Measurements from ENCODE around the gene OR2T8.
"Not testable (repeated sequence)": the region's sequence is repeated elsewhere in the genome, so short reads cannot be mapped to it uniquely, and the experiment has no call there.

OR2T8 gene, protein sequence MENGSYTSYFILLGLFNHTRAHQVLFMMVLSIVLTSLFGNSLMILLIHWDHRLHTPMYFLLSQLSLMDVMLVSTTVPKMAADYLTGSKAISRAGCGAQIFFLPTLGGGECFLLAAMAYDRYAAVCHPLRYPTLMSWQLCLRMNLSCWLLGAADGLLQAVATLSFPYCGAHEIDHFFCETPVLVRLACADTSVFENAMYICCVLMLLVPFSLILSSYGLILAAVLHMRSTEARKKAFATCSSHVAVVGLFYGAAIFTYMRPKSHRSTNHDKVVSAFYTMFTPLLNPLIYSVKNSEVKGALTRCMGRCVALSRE

DNA sequence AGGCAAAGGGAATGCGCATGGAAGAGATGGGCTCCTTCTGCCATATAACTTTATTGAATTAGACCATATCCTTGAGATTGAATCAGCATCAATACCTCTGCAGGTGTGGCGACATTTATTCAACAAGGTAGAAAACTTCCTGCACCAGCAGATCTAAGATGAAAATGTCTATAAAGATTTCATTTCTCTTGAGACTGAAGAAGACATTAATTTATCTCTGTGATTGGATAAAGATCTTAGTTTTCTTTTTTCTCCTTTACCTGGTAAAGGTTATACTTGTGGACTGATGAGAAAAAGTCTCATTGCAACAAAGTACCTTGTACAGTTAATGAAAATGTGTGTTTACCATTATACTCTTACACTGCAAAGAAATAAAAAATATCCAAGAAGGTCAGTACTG lies at the start of gene OR2T8:
TSS of gene OR2T8 (plus strand) at position 301 of the 400 bp plus-strand sequence. CDS start 766 bp downstream, outside the sequence.
- DNase-seq = no peak

DNA sequence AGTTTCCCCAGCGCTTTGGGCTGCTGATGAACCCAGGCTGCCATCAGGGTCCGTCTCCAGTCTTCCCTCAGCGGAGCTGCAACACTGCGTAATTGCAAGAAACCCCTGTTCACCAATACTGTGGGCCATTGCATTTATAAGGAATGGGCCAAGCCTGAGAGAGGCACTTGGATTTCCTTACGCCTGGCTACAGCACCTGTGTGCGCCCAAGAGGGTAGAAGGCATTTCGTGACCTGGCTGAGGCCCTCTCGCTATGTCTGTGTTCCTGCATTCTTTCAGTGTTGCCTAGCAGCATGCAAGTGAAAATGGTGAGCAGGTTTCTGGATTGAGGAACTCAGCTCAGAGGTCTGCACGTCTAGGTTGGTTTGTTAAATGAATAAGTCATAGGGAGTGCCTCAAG lies 36.7 kb upstream of the OR2T8 start:
- DNase-seq = no peak

DNA sequence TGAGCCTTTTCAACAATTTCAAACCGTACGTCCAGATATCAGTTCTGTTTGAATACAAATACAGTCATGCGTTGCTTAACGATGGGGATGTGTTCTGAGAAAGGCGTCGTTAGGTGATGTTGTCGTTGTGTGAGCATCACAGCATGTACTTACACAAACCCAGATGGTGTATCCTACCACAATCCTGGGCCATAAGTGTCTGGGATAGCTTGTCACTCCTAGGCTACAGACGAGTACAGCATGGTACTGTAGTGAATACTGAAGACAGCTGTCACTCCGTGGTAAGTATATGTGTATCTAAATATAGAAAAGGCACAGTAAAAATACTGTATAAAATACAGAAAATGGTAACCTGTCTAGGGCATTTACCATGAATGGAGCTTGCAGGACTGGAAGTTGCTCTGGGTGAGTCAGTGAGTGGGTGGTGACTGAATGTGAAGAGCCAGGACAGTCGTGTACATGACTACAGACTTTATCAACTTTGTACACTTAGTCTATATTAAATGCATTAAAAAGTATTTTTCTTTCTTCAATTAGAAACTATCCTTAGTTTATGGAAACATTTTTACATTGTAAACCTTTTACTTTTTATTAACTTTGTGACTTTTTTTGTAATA lies 35.1 kb upstream of the OR2T8 start:
- DNase-seq = no peak

DNA sequence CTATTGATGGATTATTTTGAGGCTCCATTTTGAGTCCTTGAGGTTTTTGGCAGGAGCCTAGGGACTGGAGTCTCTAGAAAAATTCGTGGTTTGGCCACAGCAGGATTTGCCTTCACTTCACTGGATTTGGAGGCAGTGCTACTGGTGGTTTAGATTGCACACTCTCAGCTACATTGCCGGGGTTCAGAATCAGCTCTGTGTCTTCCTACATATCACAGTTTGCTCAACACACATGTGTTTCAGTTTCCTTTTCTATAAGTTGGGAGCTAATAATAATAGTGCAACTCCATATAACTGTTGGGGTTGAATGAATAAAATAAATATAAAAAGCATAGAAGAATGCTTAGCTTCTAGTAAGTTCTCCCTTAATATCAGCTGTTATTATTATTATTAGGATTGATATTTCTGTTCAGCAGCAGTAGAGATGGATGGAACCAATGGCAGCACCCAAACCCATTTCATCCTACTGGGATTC lies 24.9 kb upstream of the OR2T8 start, which contains the start of gene OR2W3:
TSS of gene OR2W3 (plus strand) at position 425 of the 475 bp plus-strand sequence. CDS start at position 425, 0 bp downstream.
- no peak for DNase-seq

DNA sequence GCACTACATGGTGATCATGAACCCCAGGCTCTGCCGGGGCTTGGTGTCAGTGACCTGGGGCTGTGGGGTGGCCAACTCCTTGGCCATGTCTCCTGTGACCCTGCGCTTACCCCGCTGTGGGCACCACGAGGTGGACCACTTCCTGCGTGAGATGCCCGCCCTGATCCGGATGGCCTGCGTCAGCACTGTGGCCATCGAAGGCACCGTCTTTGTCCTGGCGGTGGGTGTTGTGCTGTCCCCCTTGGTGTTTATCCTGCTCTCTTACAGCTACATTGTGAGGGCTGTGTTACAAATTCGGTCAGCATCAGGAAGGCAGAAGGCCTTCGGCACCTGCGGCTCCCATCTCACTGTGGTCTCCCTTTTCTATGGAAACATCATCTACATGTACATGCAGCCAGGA lies 24.1 kb upstream of the OR2T8 start:
- no peak for DNase-seq

DNA sequence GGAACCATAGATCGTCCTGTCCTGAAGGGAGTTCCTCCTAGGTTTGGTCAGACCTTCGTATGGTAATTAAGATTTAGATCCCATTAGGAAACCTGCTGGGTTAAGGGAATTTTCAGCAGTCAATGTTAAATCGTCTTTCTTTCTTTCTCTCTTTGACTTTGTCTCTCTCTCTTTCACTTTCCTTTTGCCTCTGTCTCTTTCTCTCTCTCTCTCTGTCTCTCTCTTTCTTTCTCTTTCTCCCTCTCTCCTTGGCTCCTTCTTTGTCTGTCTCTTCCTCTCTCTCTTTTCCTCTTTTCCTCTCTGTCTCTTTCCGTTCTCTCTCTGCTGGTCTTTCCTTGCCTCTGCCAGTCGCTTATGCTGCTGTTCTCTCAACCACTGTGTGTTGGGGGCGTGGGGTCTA lies 15.9 kb upstream of the OR2T8 start:
- DNase-seq = no peak

DNA sequence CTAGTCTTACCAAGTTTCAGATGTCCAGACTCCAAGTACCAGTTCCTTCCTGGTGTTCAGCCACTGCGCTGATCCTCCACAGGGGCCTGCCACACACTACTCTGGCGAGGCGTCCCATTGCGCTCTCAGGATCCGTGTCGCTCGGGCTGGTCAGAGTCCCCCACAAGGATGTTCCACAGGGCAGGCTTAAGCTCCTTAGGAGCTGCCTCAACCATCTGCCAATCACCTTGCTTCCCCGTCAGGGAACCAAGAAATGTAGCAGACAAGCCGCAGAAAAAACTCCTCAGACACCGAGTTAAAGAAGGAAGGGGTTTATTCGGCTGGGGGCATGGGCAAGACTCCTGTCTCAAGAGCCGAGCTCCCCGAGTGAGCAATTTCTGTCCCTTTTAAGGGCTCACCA lies 14.9 kb upstream of the OR2T8 start:
- DNase-seq = no peak

DNA sequence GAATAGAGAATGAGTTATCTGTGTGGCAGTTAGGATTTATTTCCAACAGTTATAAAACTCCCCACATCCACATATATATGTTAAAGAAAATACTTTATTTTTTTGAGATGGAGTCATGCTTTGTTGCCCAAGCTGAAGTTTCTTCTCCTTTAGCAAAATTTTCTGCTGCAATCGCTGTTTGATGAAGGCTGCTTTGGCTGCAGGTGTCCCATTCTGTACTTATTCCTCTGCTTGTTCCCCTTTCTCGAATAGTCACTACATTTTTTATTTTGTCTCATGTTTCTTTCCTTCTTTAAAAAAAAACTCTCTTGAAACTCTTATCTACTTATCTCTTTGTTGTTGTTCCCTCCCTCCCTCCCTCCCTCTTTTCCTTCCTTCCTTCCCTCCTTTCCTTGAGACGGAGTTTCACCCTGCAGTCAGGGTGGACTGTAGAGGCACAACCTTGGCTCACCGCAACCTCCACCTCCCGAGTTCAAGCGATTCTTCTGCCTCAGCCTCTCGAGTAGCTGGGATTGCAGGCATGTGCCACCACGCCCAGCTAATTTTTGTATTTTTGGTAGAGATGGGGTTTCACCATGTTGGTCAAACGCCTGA lies 14.0 kb upstream of the OR2T8 start:
- DNase-seq = no peak

DNA sequence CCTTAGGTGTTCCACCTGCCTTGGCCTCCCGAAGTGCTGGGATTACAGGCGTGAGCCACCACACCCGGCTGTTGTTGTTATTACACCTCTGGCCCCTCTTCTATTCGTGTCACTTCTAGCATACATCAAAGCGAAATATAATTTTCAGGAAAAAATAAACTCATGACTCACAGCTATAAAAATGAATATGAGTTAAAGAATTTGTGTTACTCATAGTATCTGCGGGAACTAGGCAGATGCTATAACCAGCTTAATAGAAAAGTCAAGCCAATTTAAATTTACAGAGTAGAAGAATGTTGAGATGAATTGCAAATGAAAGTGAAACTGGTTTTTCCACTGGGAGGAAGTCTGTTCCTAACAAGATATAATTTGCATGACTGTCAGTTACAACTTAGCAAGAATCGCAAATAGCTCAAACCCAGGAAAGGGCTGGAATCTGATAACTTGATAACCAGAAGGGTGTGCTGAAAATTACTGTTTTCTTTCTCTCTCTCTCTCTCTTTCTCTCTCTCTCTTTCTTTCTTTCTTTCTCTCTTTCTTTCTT lies 13.5 kb upstream of the OR2T8 start:
- no peak for DNase-seq

DNA sequence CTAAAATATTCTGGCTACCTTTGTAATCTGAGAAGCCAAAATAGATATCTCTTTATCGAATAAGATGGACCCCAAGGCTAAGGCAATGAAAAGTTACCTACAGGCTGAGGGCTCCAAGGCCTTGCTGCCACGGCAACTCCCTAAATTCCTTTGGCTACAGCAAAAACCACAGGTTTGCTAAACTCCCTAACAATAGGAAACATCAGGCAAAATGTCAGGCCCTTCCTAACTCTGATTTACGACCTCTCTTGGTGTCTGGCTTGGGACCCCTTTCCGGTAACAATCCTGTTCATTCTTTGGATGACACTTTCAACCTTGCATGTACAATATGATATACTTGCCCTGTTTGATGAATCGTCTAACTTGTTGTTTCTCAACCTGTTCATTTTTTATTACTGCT lies 11.3 kb upstream of the OR2T8 start:
- DNase-seq = no peak

DNA sequence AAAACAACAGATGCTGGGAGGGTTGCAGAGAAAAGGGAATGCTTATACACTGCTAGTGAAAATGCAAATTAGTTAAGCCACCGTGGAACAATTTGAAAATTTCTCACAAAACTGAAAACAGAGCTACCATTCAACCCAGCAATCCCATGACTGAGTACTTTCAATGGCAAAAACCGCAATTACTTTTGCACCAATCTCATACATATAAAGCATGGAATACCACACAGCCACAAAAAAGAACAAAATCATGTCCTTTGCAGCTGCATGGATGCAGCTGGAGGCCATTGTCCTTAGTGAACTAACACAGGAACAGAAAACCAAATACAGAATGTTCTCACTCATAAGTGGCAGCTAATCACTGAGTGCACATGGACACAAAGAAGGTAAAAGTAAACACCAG lies 6.3 kb upstream of the OR2T8 start:
- DNase-seq = no peak

DNA sequence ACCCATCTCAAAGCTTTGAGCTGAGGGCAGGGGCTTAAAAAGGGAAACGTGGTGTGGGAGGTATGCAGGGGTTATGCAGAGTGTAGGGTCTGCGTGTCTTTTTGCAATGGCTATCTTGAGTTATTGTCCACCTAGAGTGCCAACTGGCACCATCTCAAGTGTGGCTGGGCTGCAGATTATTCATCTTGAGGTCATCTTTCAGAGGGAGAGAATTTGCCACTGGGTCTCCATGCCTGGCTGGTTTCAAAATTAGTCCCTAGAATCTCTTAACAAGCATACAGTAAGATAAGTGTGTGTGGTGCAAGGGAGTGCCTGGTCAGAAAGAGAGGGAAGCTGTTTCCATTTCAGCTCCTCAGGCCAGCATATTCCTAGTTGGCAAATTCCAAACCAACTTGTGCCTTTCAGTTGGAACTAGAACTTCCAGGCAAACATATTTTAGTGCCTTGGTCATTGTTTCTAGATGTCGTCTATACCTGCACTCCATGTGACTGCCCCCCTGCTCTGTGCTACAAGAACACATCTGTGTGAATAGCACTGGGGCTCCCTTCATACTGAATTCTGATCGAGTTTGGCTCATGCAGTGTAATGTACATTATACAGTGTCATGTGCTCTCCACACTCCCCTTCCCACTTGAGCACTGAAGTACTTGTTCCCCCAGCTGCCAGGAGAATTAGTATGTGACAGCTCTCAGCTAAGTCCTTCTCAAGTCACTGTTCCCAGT lies 5.0 kb upstream of the OR2T8 start:
- DNase-seq = no peak

DNA sequence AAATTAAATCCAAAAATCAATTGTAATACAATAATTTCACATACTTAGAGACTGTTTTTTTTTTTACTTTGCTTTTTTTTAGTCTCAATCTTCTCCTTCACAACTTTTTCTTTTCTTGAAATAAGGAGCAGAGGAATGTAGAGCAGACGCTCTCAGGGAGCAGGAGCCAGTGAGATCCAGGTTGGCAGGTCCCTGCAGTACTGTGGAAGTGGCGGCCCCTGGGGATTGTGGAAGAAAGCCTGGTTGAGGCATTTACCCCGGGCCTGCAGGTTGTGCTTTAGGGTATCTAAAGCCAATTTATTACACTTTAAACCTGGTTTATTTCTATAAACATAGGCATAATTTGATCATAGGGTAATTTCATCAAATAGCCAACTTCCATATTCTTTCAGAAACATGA lies 3.9 kb downstream of the OR2T8 start:
- DNase-seq = no peak

DNA sequence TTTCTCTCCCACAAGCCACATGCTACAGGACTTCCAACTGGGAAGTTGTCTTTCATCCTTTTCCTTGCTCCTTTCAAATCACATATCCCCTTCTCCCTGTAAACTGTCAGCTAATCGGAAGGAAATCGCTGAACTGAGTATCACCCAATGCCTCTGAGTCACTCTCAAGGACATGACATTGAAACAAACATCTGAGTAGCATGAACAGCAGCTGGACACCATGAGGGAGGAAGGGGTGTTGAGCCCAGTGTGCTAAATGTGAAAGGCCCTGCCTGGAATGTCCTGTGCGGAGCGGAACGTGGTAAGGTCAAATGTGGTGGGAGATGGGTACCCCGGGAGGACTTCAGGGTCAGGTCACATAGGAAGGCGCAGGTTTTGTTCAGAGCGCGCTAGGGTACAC lies 4.8 kb downstream of the OR2T8 start, which contains the start of gene OR2AJ1:
TSS of gene OR2AJ1 (plus strand) at position 22 of the 400 bp plus-strand sequence. CDS start 8,880 bp downstream, outside the sequence.
- no peak for DNase-seq

DNA sequence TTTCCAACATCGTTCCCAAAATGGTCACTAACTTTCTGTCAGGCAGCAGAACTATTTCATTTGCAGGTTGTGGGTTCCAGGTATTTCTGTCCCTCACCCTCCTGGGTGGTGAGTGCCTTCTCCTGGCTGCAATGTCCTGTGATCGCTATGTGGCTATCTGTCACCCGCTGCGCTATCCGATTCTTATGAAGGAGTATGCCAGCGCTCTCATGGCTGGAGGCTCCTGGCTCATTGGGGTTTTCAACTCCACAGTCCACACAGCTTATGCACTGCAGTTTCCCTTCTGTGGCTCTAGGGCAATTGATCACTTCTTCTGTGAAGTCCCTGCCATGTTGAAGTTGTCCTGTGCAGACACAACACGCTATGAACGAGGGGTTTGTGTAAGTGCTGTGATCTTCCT lies 13.9 kb downstream of the OR2T8 start:
- DNase-seq = no peak

DNA sequence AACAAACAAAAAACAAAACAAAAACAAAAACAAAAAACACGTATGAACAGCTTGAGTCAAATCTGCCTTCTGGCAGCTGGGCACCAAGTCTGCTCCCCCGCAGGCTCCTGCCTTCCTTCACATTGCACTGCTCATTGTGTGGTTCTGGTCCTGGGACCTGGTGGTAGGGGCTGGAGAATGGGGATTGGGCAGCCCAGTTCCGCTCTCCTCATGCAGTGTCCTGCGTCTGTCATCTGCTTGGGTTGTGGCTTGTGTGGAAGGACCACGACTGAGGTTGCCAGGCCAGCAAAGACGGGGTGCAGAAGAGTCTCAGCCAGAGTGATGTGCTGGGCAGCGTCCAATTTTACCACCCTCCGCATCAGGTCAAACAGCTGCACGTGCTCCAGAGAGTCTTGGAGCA lies 15.7 kb downstream of the OR2T8 start:
- DNase-seq = no peak

DNA sequence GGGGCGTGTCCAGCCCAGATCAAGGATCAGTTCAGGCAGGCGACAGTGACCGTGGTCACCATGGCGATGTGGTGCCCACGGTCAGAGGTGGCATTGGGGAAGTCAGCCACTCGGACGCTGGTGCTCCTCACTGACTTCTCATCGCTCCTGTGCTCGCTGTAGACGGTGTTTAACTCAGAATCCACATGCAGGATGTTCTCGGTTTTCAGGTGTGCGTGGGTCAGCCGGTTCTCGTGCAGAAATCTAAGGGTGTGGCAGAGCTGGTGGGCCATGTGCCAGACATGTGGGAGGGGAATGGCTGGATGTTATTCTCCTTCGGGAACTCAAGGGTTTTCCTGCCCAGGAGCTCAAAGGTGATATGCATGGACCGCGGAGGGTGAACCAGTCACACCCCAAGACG lies 16.4 kb downstream of the OR2T8 start:
- DNase-seq = no peak

DNA sequence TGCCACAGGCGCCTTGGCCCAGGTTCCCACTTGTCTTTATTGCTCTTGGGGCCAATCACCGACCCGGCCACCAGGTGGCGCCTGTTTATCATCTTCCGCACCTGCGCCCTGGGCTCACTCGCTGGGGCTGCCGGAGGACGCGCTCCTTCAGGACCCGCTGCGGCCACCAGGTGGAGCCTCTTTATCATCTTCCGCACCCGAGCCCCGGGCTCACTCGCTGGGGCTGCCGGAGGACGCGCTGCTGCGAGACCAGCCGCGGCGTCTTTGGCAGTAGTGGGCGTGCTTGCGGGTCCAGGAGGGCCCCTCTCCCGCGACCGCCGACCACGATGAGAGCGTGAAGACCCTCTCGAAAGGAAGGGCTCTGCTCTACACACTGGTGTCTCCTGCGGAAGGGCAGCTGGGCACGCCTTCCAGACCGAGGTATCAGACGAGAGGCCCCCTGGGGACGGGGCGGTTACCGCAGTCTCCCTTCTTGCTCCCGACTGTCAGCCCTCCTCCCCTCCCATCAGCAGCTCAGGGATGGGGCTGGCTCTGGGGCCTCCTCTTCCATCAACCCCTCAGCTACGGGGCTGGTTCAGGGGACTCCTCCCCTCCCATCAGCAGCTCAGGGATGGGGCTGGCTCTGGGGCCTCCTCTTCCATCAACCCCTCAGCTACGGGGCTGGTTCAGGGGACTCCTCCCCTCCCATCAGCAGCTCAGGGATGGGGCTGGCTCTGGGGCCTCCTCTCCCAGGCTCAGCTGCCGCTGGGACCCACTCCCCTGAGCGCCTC lies 17.1 kb downstream of the OR2T8 start:
- DNase-seq = not testable (repeated sequence)

DNA sequence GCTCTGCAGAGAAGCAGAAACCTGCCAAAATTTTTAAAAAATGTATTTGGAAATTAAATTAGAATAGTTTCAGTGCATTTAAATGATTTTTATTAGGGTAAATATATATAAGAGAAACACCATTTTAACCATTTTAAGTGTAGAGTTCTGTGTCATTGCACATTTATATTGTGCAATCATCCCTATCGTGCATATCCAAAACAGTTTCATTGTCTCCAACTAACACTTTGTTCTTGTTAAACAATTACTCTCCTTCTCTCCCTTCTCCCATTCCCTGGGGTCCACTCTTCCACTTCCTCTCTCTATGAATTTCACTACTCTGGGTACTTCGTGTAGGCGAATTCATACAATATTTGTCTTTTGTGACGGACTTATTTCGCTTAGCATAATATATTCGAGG lies 22.6 kb downstream of the OR2T8 start:
- DNase-seq = no peak

DNA sequence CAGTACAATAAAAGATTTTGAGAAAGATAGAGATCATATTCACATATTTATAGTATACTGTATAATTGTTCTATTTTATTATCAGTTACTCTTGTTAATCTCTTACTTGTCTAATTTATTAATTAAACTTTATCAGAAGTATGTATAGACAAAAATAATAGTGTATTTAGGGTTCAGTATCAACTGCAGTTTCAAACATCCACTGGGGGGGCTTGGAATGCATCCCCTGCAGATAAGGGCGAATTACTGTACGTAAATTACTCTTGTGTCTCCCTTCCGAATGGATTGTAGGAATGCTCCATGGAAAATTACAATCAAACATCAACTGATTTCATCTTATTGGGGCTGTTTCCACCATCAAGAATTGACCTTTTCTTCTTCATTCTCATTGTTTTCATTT lies 28.5 kb downstream of the OR2T8 start, which contains the start of gene OR2L8:
TSS of gene OR2L8 (plus strand) at position 301 of the 400 bp plus-strand sequence. CDS start at position 301, 0 bp downstream.
- no peak for DNase-seq

DNA sequence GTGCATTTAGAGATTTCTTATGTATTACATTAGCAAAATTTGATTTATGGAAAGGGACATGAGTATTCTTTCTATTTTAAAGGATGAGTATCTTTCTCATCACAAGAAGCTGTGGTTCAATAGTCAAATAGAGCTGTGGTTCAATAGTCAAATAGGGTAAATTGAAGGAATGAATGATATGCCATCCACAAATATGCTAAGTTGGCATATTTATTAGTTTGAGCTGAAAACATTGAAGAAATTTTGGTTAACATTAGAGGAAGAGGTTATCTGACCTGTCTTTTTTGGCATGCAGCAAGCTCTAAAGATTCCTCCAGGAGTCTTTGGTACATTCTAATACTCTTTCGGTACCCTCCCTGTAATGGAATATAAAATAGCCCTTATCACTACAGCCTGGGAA lies 33.4 kb downstream of the OR2T8 start:
- DNase-seq = no peak

DNA sequence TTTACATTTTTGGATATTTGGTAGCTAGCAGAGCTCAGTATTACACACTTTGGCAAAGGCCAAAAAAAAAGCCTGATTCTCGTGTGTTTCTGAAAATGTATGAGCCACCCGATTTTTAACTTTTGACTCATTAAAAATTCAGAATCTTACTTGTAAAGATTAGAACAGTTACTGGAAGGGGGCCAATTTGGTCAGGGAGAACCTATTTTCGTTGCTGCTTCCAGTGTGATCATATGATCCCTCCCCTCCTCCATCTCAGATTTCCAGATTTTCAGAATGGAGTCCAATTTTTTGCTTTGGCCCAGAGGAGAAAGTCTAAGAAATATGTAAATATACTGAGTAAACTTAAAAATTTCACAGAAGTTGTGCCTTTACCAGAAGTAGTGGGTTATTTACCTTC lies 41.7 kb downstream of the OR2T8 start:
- DNase-seq = no peak

Data from NCI-H524 treated with DMSO at 0.1 percent for 48 hours (cell line).